Measurements from ENCODE around the gene TENT4A. TPM values are rescaled to one million over a fixed set of nuclear protein-coding genes. Genes with fewer than 3 reads are reported as not detected.

The TENT4A gene
- total and polyA plus RNA-seq, 2 of the 13 experiments (the other 11 are each of a cell fraction or from before 2014, with no cell fraction given) = 6.3 to 13.3 TPM

DNA sequence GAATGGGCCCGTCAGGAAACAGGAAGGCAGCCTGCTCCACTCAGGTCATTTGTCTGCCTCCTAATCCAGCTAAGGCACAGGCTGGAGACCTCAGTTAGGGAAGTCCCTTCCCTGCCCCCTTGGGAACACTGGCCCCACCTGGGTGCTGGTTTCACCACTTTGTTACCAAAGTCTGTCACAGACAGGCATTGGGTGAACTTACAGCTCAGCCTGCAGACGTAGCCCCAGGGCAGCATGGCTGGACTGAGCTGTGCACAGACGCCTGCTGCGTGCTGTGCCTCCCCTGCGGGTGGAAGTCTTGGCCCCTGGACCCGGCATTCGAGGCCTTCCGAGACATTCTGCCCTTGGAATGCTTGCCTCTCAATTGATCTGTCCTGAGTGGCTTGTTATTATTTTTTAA is 48.9 kb downstream of the TENT4A start:
- Histone ChIP-seq H3K36me3 (replicated peaks in 1 of 2; ENCODE audit: control insufficient read depth in 1 of 2, insufficient read depth in 2 of 2, low read length in 2 of 2) (no peaks in the 10 kb centered on the region), H3K4me2 (ENCODE audit: low read depth, low read length) (no peak overlapping the region), H3K9me3 (ENCODE audit: low read length) (no peaks in the 10 kb centered on the region), H3K27me3 (ENCODE audit: control insufficient read depth in 1 of 2, insufficient read depth in 2 of 2, low read length in 2 of 2) (no peaks in the 10 kb centered on the region), H4K20me1 (ENCODE audit: insufficient read depth, low read length) (no peaks in the 10 kb centered on the region), H3K9ac (ENCODE audit: insufficient read depth, low read depth, low read length) (no peak overlapping the region), H3K4me1 (ENCODE audit: insufficient read depth, low read length) (peaks cover 15% of the 10 kb centered on the region), H3K27ac (ENCODE audit: extremely low read length, insufficient read depth, low read length) (no peak overlapping the region), H3K79me2 (ENCODE audit: insufficient read depth, low read length) (no peaks in the 10 kb centered on the region), H2AFZ (ENCODE audit: low read length) (no peak overlapping the region), H3K4me3 (replicated peaks in 1 of 3; ENCODE audit: insufficient read depth in 1 of 3, low read depth in 2 of 3, low read length in 3 of 3) (no peak overlapping the region)
- CTCF ChIA-PET (ENCODE audit: low intra/inter-chr PET ratio, low total read pairs) = no interaction called here
- FAIRE-seq = no peak
- POLR2A ChIA-PET = no interaction called here
- in situ Hi-C loops (cut with HindIII; ENCODE audit: extremely low pct_ligation_motif_present, low pct_unique_long_range_greater_than_20kb) = no loop called here
- no peak for DNase-seq (ENCODE audit: low spot score)
- ATAC-seq = no peak
- no peak for TF ChIP-seq ZNF33B (CRISPR knock-in tag; IDR thresholded peaks at IDR 0.05)
- TF ChIP-seq, protein P1, sequence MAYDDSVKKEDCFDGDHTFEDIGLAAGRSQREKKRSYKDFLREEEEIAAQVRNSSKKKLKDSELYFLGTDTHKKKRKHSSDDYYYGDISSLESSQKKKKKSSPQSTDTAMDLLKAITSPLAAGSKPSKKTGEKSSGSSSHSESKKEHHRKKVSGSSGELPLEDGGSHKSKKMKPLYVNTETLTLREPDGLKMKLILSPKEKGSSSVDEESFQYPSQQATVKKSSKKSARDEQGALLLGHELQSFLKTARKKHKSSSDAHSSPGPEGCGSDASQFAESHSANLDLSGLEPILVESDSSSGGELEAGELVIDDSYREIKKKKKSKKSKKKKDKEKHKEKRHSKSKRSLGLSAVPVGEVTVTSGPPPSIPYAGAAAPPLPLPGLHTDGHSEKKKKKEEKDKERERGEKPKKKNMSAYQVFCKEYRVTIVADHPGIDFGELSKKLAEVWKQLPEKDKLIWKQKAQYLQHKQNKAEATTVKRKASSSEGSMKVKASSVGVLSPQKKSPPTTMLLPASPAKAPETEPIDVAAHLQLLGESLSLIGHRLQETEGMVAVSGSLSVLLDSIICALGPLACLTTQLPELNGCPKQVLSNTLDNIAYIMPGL (CRISPR knock-in tag; IDR thresholded peaks at IDR 0.05; ENCODE audit: borderline replicate concordance in 1 of 2, low read depth in 1 of 2) = no peak
- TF ChIP-seq, protein P2, sequence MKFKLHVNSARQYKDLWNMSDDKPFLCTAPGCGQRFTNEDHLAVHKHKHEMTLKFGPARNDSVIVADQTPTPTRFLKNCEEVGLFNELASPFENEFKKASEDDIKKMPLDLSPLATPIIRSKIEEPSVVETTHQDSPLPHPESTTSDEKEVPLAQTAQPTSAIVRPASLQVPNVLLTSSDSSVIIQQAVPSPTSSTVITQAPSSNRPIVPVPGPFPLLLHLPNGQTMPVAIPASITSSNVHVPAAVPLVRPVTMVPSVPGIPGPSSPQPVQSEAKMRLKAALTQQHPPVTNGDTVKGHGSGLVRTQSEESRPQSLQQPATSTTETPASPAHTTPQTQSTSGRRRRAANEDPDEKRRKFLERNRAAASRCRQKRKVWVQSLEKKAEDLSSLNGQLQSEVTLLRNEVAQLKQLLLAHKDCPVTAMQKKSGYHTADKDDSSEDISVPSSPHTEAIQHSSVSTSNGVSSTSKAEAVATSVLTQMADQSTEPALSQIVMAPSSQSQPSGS (CRISPR knock-in tag; IDR thresholded peaks at IDR 0.05) = no peak
- 96% methylated on average over 8 of the region's 8 CpGs for WGBS (ENCODE audit: low lambda C conversion rate)
- no TSS peak for BruUV-seq (replicated peaks)
- intact Hi-C loops (cut with micrococcal nuclease; ENCODE audit: unreplicated experiment) = no loop called here

DNA sequence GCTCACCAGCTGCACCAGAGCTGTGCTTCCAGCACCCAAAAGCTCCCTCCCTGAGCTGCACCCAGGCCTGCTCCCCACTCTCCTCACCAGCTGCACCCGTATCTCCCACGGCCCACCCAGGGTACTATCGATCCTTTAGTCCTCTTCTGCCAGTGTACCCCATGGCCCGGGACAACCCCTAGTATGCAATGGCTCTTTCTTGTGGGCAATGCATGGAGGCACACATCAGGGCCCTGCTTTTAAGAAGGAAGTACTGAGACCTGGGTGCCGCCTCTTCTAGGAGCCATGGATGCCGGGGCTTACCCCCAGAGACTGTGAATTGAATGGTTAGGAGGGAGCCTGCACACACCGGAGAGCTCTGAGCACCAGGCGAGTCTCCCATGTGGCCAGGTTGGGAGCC is 49.5 kb downstream of the TENT4A start:
- Histone ChIP-seq H3K27me3 (ENCODE audit: control insufficient read depth in 1 of 2, insufficient read depth in 2 of 2, low read length in 2 of 2) (no peaks in the 10 kb centered on the region), H4K20me1 (ENCODE audit: insufficient read depth, low read length) (no peaks in the 10 kb centered on the region), H3K4me1 (ENCODE audit: insufficient read depth, low read length) (peaks cover 9% of the 10 kb centered on the region), H3K79me2 (ENCODE audit: insufficient read depth, low read length) (no peaks in the 10 kb centered on the region), H3K9me3 (ENCODE audit: low read length) (no peaks in the 10 kb centered on the region), H2AFZ (ENCODE audit: low read length) (no peak overlapping the region), H3K4me3 (replicated peaks in 1 of 3; ENCODE audit: insufficient read depth in 1 of 3, low read depth in 2 of 3, low read length in 3 of 3) (no peak overlapping the region), H3K27ac (ENCODE audit: extremely low read length, insufficient read depth, low read length) (no peak overlapping the region), H3K9ac (ENCODE audit: insufficient read depth, low read depth, low read length) (no peak overlapping the region), H3K36me3 (replicated peaks in 1 of 2; ENCODE audit: control insufficient read depth in 1 of 2, insufficient read depth in 2 of 2, low read length in 2 of 2) (no peaks in the 10 kb centered on the region), H3K4me2 (ENCODE audit: low read depth, low read length) (no peak overlapping the region)
- FAIRE-seq = no peak
- POLR2A ChIA-PET = no interaction called here
- ATAC-seq = no peak
- no TSS peak for BruUV-seq (replicated peaks)
- CTCF ChIA-PET (ENCODE audit: low intra/inter-chr PET ratio, low total read pairs) = no interaction called here
- in situ Hi-C loops (cut with HindIII; ENCODE audit: extremely low pct_ligation_motif_present, low pct_unique_long_range_greater_than_20kb) (no loop called here), intact Hi-C loops (cut with micrococcal nuclease; ENCODE audit: unreplicated experiment) (no loop called here)
- no peak for TF ChIP-seq SIX4 (CRISPR knock-in tag; IDR thresholded peaks at IDR 0.05)
- TF ChIP-seq WIZ (CRISPR knock-in tag; IDR thresholded peaks at IDR 0.05) = no peak
- no peak for DNase-seq (ENCODE audit: low spot score)
- 93% methylated on average over 5 of the region's 8 CpGs for WGBS (ENCODE audit: low lambda C conversion rate)

All from HepG2 (cell line).